ENCODE measurements around the gene TAPBP.

DNA sequence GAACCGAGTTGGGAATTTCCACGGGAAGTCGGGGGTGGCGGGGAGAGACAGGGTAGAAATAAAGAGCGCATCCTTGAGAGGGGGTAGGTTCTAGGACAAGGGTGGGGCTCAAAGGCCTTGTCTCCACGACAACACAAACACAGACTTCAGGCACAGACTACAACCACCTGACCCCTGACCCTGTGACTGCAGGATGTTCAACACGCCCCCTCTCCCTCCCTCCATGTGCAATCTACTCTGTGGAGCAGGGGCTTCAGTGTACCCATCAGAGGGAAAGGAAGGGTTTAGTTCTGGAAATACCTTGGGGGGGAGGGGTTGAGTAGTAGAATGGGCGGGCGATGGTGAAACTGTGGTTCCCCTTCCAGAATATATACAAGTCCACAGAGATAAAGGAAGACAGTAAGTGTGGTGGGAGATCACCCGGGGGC lies 651 bp upstream of the TAPBP start:
- TF ChIP-seq CTCF (conservative IDR thresholded peaks at IDR 0.05 in 1 of 2, IDR thresholded peaks at IDR 0.05 in 1 of 2; ENCODE audit: low read depth in 1 of 2, low read length in 2 of 2) = no peak
- no peak for TF ChIP-seq EZH2 (IDR thresholded peaks at IDR 0.05; ENCODE audit: low read length, missing control alignments)

Measured in fibroblast of lung (primary cell).